WERI-Rb-1 (cell line): Measurements from ENCODE around the gene ACE2.

Experiments used
- DNase-seq: peaks from one replicate; pipeline ENCODE4 v3.0.0-alpha.2; 2020
- H3K27ac ChIP-seq: fragments of 250-450 bp; sonication (Bioruptor Pico); 2 replicates; pipeline ENCODE4 v1.5.1; 2020; ENCODE audit warnings: mild to moderate bottlenecking, moderate library complexity
- H3K27me3 ChIP-seq: fragments of 250-450 bp; sonication (Bioruptor Pico); 2 replicates; pipeline ENCODE4 v1.5.1; 2021; ENCODE audit warnings: mild to moderate bottlenecking, low read depth, moderate library complexity; ENCODE audit not compliant: insufficient read depth, severe bottlenecking
- H3K36me3 ChIP-seq: fragments of 250-450 bp; sonication (Bioruptor Pico); 2 replicates; pipeline ENCODE4 v1.5.1; 2020; ENCODE audit warnings: mild to moderate bottlenecking, moderate library complexity
- H3K4me3 ChIP-seq: 2 replicates; pipeline ENCODE4 v1.5.1; 2011; ENCODE audit warnings: low read depth, mild to moderate bottlenecking, control low read depth, low read length
- H3K9me3 ChIP-seq: fragments of 250-450 bp; sonication (Bioruptor Pico); 2 replicates; pipeline ENCODE4 v1.5.1; 2021; ENCODE audit warnings: mild to moderate bottlenecking, moderate library complexity; ENCODE audit not compliant: severe bottlenecking
- CTCF ChIP-seq: IDR thresholded peaks from 2 replicates; pipeline ENCODE4 v1.5.1; 2011; ENCODE audit warnings: low read depth, mild to moderate bottlenecking, control low read depth, inconsistent platforms, low read length

The ACE2 gene

GRCh38 chrX:15643786-15644559 lies 43.2 kb upstream of the ACE2 start:
- H3K27ac ChIP-seq, result no peak overlapping the region
- H3K4me3 ChIP-seq, result no peak overlapping the region
- H3K36me3 ChIP-seq, result no peaks in the 10 kb centered on the region
- H3K9me3 ChIP-seq, result no peaks in the 10 kb centered on the region
- peaks cover 12% of the 10 kb centered on the region for H3K27me3 ChIP-seq
- no peak for TF ChIP-seq CTCF
- no peak for DNase-seq

- TF ChIP-seq CTCF, result no peak
- no peak overlapping the region for H3K4me3 ChIP-seq
- peaks cover 20% of the 10 kb centered on the region for H3K27me3 ChIP-seq
- no peaks in the 10 kb centered on the region for H3K36me3 ChIP-seq
- no peak overlapping the region for H3K27ac ChIP-seq
- no peak for DNase-seq
- H3K9me3 ChIP-seq, result no peaks in the 10 kb centered on the region
Observed at GRCh38 chrX:15631637-15632036, 30.9 kb upstream of the ACE2 start.

- TF ChIP-seq CTCF, result no peak
- Histone ChIP-seq H3K4me3 (no peak overlapping the region), H3K9me3 (no peaks in the 10 kb centered on the region), H3K27me3 (peaks cover 32% of the 10 kb centered on the region), H3K36me3 (no peaks in the 10 kb centered on the region), H3K27ac (no peak overlapping the region)
- no peak for DNase-seq
Observed at GRCh38 chrX:15623054-15623453, 22.3 kb upstream of the ACE2 start.

- Histone ChIP-seq H3K27me3 (peaks cover 39% of the 10 kb centered on the region), H3K4me3 (no peak overlapping the region), H3K27ac (no peak overlapping the region), H3K9me3 (no peaks in the 10 kb centered on the region), H3K36me3 (no peaks in the 10 kb centered on the region)
- DNase-seq, result no peak
- no peak for TF ChIP-seq CTCF
Observed at GRCh38 chrX:15619053-15619755, 18.4 kb upstream of the ACE2 start.

- H3K27ac ChIP-seq, result no peak overlapping the region
- no peak overlapping the region for H3K4me3 ChIP-seq
- no peak for TF ChIP-seq CTCF
- peaks cover 33% of the 10 kb centered on the region for H3K27me3 ChIP-seq
- H3K9me3 ChIP-seq, result no peaks in the 10 kb centered on the region
- no peaks in the 10 kb centered on the region for H3K36me3 ChIP-seq
- DNase-seq, result no peak
Observed at GRCh38 chrX:15617111-15617510, 16.4 kb upstream of the ACE2 start.
